HG03354 (cell line): ENCODE results near the gene FGD2.

Source experiments
- ATAC-seq: cut with Tn5 transposase; IDR thresholded peaks from one replicate; pipeline ENCODE4 v1.9.1; 2021; ENCODE audit warnings: mild to moderate bottlenecking; ENCODE audit not compliant: unreplicated experiment, poor library complexity, severe bottlenecking

FGD2 gene, protein sequence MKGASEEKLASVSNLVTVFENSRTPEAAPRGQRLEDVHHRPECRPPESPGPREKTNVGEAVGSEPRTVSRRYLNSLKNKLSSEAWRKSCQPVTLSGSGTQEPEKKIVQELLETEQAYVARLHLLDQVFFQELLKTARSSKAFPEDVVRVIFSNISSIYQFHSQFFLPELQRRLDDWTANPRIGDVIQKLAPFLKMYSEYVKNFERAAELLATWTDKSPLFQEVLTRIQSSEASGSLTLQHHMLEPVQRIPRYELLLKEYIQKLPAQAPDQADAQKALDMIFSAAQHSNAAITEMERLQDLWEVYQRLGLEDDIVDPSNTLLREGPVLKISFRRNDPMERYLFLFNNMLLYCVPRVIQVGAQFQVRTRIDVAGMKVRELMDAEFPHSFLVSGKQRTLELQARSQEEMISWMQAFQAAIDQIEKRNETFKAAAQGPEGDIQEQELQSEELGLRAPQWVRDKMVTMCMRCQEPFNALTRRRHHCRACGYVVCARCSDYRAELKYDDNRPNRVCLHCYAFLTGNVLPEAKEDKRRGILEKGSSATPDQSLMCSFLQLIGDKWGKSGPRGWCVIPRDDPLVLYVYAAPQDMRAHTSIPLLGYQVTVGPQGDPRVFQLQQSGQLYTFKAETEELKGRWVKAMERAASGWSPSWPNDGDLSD

DNA sequence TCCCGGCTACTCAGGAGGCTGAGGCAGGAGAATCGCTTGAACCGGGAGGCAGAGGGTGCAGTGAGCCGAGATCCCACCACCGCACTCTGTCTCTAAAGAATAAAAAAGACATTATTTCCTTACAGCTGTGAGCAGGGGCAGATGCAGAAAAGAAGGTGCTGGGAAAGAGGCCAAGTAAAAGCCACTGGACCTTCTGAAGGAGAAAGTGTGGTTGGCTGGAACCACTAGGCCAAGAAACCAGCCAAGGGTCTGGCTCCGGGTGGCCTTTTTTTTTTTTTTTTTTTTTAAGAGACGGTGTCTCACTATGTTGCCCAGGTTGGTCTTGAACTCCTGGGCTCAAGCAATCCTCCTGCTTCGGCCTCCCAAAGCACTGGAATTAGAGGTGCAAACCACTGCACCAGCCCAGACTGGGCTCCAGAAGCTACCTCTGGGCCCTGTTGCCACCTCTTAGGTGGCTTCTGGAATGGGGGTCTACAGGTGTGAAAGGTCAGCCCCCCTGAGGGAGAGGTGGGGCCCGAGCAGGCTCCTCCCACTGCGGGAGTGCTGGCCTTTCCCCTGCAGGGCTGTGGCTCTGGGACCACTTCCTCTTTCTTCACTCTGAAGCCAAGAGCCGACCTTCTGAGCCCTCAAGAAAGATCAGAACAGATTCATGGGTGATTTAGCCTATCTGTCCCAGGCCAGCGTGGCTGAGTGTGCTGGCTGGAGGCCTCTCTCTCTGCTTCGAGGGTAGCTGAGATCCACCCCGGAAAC is at the start of gene FGD2:
FGD2 (plus strand) TSS at position 595 of the 750 bp plus-strand sequence. CDS start 163 bp downstream, outside the sequence.
- peak; percentile 76 for ATAC-seq

DNA sequence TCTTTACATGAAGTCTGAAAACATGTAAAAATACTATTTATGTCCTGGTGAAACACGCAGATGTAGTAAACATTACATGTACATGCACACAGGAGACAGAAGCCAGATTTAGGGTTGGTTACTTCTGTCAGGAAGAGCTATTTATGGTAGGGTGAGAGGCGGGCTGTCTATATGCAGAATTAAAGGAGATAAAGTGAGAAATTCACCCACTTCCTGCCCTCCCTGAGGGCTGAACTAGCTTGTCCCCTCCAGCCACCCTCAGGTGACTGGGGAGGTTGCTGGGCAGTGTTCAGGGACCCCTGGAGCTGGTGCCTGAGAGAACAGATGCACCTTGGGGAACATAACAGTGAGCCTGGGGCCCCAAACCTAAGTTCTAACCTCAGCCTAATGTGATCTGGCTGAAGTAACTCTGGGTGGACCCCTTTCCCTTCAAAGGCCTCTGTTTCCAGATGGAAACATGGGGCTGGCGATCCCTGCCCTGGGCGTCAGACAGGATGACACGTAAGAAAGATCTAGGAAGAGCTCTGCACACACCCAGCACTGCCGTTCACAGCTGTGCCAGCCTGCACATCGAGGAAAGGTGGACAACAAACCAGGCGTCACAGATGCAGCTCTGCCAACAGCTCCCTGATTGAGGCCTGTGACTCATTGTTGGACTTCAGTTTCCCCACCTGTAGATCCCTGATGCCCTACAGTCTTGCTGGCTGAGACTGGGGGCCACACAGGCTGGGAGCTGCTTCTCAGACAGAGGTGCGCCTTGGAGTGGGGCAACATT is 49.6 kb upstream of the FGD2 start:
- no peak for ATAC-seq

DNA sequence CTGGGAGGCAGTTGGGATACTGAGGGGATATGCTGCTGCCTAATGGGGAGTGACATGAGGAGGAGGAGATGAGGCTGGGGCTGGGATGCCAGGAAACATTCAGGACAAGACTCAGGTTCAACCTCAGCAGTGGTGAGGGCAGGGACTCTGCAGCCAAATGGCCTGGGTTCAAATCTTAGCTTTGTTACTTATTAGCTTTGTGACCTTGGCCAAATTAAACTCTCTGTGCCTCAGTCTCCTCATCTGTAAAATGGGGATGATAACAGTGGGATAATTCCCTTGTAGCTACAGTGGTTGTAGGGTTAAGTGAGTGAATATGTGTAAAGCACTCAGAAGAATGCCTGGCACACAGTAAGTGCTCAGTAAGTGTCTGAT is 49.0 kb upstream of the FGD2 start:
- ATAC-seq: no peak

DNA sequence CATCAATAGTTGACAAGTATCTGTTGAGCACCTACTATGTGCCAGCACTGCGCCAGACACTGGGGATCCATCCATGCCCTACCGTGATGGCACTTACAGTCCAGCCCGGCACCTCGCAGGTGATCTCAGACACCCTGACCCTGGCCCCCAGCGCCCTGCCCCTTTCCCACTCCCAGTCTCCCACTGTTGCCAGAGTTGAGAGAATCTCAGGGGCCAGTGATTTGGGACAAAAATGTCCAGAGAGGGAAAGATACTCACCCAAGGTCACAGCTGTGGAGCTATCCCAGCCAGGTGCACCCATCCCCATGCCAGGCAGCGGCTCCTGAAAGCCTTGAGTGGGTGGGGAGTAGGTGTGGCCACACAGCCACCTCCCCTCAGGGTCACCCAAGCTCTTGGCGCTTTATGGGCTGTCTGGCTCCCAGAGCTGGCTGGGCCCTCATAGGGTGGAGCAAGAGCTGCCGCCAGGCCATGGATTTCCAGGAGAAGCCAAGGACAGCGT is 47.6 kb upstream of the FGD2 start:
- ATAC-seq: no peak

DNA sequence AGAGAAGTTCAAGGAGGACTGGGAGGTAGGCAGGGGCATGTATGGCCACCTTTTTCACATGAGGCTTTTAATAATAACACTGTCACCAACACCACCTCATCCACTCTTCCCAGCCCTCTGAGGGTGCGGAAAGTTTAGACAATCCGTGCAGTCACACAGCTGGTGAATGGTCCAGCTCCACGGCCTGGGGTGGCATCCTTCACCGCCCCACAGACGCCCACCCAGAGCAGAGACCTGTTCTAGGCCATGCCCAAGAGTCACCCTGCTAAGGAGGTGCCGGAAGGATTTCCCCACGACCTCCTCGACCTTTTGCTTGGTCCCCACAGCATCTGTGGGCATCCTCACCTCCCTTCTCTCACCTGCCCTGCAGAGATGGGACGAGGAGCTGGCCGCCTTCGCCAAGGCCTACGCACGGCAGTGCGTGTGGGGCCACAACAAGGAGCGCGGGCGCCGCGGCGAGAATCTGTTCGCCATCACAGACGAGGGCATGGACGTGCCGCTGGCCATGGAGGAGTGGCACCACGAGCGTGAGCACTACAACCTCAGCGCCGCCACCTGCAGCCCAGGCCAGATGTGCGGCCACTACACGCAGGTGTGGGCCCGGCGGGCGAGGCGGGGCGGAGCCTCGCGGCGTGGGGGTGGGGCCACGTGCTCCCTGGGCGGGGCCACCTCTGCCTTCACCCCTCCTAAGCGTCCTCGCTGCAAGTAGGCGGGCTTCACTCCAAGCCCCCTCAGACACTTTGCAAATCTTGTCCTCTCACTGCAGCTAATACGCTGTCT is 46.5 kb upstream of the FGD2 start:
- no peak for ATAC-seq

DNA sequence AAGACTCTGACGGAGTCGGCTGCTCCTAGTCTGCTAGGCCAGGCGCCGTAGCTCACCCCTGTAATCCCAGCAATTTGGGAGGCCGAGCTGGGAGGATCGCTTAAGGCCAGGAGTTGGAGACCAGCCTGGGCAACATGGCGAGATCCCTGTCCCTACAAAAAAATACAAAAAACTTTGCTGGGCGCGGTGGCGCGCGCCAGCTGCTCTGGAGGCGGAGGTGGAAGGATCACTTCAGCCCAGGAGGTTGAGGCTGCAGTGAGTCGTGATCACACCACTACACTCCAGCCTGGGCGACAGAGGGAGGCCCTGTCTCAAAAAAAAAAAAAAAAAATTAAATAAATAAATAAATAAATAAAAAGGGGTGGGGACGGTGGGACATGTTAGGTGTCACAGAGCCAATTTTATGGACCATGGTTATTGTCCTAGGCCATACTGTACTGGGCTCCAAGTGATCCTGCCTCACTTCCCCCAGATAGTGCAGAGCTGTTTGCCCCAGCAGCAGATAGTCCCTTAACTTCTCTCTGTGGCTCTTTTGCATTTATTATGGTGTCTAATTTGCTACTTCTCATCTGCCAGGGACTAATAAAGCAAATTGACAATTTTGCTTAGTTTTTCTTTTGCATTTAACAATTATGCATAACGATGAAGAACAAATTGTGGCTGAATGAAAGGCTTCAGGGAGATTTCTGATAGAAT is 45.8 kb upstream of the FGD2 start:
- no peak for ATAC-seq

DNA sequence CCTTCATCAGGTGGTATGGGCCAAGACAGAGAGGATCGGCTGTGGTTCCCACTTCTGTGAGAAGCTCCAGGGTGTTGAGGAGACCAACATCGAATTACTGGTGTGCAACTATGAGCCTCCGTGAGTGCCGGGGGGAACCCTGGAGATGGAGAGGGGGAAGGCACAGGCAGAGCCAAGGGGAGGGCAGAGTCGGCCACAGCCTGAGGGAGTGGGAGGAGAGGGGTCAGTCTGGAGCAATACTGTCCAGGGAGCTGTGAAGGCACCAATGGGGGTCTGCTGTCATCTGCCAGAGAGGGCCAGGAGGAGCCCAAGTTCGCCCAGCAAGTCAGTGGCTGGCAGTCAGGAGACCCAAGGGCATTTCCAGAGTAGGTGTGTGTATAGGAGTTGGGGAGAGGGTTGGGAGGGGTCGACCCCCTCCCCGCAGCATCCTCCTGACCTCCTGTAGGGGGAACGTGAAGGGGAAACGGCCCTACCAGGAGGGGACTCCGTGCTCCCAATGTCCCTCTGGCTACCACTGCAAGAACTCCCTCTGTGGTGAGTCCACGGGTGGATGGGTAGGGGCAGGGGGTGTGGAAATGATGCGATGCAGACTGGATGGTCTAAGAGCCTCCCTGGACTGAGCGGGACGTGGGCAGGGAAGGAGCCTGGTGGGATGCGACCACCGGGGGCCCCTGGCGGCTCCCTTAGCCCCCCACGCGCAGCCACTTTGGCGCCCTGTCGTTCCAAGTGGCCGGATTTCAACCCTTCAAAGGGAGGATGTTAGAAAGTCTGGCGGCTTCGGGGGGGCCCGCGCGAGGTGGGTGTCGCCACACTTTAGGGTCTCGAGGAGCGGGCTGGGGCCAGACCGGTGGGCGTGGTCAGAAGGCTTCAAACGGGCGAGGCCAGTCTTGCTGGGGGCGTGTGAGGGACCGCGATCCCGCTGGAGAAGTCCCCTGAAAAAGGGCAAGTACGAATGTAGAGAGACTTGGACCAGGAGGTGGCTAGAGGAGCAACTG is 43.7 kb upstream of the FGD2 start:
- no peak for ATAC-seq

DNA sequence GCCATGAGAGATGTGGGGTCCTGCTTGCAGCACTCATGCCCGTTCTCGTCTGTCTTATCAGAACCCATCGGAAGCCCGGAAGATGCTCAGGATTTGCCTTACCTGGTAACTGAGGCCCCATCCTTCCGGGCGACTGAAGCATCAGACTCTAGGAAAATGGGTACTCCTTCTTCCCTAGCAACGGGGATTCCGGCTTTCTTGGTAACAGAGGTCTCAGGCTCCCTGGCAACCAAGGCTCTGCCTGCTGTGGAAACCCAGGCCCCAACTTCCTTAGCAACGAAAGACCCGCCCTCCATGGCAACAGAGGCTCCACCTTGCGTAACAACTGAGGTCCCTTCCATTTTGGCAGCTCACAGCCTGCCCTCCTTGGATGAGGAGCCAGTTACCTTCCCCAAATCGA is 42.6 kb upstream of the FGD2 start:
- ATAC-seq: peak; percentile 51

DNA sequence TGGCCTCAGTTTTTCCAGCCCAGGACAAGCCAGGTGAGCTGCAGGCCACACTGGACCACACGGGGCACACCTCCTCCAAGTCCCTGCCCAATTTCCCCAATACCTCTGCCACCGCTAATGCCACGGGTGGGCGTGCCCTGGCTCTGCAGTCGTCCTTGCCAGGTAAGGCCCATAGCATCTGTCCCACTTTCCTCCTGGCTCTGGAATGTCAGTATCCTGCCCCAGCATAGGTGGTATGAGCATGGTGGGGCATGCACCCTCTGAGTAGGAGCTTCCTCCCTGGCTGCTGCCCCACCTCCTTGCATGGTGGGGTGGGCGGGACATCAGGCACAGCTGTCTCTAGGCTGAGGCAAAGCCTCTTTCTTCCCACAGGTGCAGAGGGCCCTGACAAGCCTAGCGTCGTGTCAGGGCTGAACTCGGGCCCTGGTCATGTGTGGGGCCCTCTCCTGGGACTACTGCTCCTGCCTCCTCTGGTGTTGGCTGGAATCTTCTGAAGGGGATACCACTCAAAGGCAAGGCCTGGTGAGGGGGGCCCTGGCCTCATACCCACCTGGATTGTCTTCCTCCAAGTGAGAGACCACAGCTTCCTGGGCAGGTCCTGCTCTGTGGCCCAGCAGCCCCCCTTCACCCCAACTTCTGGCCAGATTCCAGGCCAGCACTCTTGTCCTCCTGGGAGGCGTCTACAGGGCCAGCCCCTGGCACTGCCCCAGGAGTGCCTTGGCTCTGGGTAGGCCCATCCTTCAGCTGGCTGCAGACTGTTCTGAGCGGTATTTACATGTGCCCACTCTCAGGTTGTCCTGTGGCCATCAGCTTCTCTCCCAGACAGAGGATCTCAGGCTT is 41.8 kb upstream of the FGD2 start:
- ATAC-seq: peak; percentile 59

DNA sequence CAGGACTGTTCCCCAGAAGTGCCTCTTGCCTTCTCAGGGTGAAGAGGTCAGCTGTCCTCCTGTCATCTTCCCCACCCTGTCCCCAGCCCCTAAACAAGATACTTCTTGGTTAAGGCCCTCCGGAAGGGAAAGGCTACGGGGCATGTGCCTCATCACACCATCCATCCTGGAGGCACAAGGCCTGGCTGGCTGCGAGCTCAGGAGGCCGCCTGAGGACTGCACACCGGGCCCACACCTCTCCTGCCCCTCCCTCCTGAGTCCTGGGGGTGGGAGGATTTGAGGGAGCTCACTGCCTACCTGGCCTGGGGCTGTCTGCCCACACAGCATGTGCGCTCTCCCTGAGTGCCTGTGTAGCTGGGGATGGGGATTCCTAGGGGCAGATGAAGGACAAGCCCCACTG is 41.1 kb upstream of the FGD2 start:
- ATAC-seq: no peak

DNA sequence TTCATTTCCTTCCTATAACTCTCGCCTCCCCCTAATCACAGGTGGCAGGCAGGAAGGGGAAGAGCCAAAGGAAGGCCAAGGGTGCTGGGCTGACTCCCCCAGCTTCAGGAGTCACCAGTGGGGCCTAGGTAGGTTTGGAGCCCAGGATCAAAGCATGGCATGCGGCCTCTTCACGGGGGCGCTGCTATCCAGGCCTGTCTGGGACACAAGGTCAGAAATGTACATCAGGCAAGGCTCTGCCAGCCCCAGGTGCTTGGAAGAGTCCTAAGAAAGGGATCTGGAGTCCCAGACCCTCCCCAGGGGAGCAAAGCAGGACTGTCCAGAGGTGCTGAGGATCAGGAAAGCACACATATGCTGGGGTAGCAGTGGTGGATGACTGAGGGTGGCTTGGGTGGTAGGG is 40.5 kb upstream of the FGD2 start:
- no peak for ATAC-seq

DNA sequence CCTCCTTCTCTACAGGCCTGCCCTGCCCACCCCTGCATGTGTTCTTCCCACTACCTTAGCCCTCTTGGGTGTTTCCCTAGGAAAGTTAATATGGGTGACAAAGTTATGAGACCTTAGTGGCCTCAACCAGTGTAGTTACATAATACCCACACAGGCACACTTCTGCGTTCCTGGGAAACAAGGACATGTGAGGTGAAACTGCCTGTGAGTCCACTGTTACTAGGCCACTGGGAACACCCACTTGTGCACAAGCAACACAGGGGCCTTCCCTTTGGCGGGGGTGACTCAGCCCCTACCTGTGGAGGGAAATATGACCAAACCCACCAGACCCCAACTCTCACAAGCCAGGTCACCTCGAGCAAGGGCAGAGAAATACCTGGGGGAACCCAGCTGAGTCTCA is 38.2 kb upstream of the FGD2 start:
- ATAC-seq: no peak

DNA sequence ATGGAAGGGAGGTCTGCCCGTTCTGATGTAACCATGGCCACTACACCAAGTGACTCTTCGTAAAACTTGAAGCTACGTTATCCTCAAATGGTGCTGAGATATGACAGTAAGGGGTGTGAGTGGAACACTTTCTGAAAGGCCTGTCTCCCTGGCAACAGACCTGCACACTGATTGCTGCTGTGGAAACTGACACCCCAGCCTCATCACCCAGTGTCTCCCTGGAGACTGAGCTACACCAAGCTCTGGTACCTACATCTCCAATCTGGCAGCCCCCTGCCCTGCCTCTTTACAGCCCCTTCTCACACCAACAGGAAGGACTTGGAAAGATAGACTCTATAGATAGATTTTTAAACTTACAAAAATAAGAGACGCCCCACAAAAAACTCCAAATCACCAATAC is 37.7 kb upstream of the FGD2 start:
- ATAC-seq: no peak

DNA sequence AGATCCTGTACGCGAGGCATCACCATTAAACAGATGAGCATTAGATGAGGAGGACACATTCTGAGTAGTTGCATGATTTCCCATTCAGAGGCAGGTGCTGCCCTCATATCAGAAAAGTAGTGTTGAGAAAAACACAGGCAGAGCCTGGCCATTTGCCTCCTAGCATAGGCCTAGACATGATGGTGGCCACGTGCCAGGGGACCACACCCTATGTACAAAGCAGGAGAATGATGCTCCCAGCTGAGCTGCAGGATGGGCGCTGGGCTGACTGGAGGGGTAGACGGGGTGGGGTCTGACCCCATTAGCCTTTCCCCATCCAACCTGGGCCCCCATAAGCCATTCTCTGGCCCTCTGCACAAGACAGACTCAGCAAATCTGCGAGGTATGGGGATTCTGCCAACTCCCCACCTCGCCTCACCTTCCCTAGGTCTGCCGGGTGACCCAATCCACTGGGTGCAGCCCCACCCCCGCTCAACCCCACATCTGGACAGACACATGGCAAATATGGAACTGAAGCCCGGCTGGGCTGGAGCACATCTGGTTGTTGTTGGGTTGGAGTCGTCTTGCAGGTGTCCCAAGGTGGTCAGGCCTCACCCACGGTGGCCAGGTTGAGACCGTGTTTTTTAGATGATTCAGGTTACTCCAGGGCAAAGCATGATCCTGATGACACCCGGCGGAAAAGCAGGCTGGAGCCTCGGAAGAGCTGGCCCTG is 37.0 kb upstream of the FGD2 start:
- no peak for ATAC-seq

DNA sequence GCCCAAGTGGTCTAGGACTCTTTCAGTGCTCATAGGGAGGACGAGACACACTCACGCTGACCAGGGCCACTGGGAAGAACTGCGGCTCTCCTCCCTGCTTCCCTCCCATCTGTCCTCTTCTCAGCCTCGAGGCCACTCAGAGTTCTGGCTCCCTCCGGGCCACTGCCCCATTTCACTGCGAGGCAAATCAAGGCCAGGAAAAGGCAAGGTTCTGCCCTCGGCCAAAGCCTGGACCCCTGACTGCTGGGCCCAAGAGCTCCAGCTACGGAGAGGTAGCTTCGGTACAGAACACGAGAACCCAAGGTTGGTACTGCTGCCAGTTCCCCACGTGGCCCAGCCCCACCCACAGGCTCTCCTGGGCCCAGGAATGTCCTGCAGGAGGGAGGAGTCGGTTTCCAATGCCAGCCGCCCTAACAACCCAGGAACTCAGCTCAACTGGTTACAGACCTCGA is 36.2 kb upstream of the FGD2 start:
- no peak for ATAC-seq
